ENCODE measurements around the gene ZRANB3.
"Not testable (repeated sequence)": the region's sequence is repeated elsewhere in the genome, so short reads cannot be mapped to it uniquely, and the experiment has no call there.

The ZRANB3 gene

GRCh38 chr2:135512099-135512498 is 18.9 kb downstream of the ZRANB3 start:
- Histone ChIP-seq H3K79me1 (ENCODE audit: low read depth, low read length) (peaks cover 2% of the 10 kb centered on the region), H4K8ac (ENCODE audit: low read depth, low read length) (no peak overlapping the region), H3K36me3 (replicated peaks in 1 of 2; ENCODE audit: control insufficient read depth in 2 of 2, insufficient read depth in 2 of 2, low read length in 2 of 2) (peaks cover 6 to 23% of the 10 kb centered on the region in 2 donors), H3K4ac (ENCODE audit: low read length) (no peak overlapping the region), H3K23ac (ENCODE audit: low read depth, low read length, poor library complexity) (no peak overlapping the region), H2BK15ac (ENCODE audit: low read length) (no peak overlapping the region), H2BK5ac (ENCODE audit: low read length) (no peak overlapping the region), H3K4me2 (ENCODE audit: insufficient read depth, low read length, poor library complexity, severe bottlenecking) (no peak overlapping the region), H2BK120ac (ENCODE audit: low read depth, low read length) (no peak overlapping the region), H3K27me3 (ENCODE audit: control insufficient read depth in 3 of 3, insufficient read depth in 3 of 3, low read depth in 1 of 3, low read length in 3 of 3) (no peaks in the 10 kb centered on the region), H4K91ac (ENCODE audit: low read depth, low read length, poor library complexity) (no peak overlapping the region), H3K4me1 (ENCODE audit: control insufficient read depth in 2 of 2, insufficient read depth in 1 of 2, low read depth in 1 of 2, low read length in 2 of 2) (no peaks in the 10 kb centered on the region), H3K14ac (ENCODE audit: low read length) (no peak overlapping the region), H2BK12ac (ENCODE audit: low read length) (no peak overlapping the region), H2AFZ (ENCODE audit: low read length) (no peak overlapping the region), H3K9ac (ENCODE audit: low read depth, low read length, poor library complexity) (no peak overlapping the region), H3K4me3 (ENCODE audit: low read length in 2 of 2) (no peak overlapping the region), H3K27ac (replicated peaks; ENCODE audit: low read length) (no peak overlapping the region), H3K18ac (ENCODE audit: low read length) (no peak overlapping the region), H3K9me3 (replicated peaks in 1 of 2; ENCODE audit: control insufficient read depth in 2 of 2, insufficient read depth in 1 of 2, low read depth in 1 of 2, low read length in 2 of 2) (peaks cover 11 to 28% of the 10 kb centered on the region in 2 donors), H2AK5ac (ENCODE audit: low read depth, low read length) (no peak overlapping the region)
- no CpG with 5 or more reads among the region's 2 CpGs for WGBS, 2 donors (ENCODE audit: extremely low coverage in 2 of 2, insufficient read length in 2 of 2, insufficient replicate concordance in 1 of 2)
- DNase-seq (ENCODE audit: low spot score): no peak

GRCh38 chr2:135510577-135510976 is 20.4 kb downstream of the ZRANB3 start:
- peaks cover 2% of the 10 kb centered on the region for H3K79me1 ChIP-seq (ENCODE audit: low read depth, low read length)
- H3K9me3 ChIP-seq (replicated peaks in 1 of 2; ENCODE audit: control insufficient read depth in 2 of 2, insufficient read depth in 1 of 2, low read depth in 1 of 2, low read length in 2 of 2): peaks cover 11 to 24% of the 10 kb centered on the region in 2 donors
- peaks cover 6 to 22% of the 10 kb centered on the region in 2 donors for H3K36me3 ChIP-seq (replicated peaks in 1 of 2; ENCODE audit: control insufficient read depth in 2 of 2, insufficient read depth in 2 of 2, low read length in 2 of 2)
- H4K91ac ChIP-seq (ENCODE audit: low read depth, low read length, poor library complexity): no peak overlapping the region
- H2AFZ ChIP-seq (ENCODE audit: low read length): no peak overlapping the region
- no peak overlapping the region for H3K14ac ChIP-seq (ENCODE audit: low read length)
- no CpG with 5 or more reads among the region's 5 CpGs for WGBS, 2 donors (ENCODE audit: extremely low coverage in 2 of 2, insufficient read length in 2 of 2, insufficient replicate concordance in 1 of 2)
- no peaks in the 10 kb centered on the region for H3K27me3 ChIP-seq (ENCODE audit: control insufficient read depth in 3 of 3, insufficient read depth in 3 of 3, low read depth in 1 of 3, low read length in 3 of 3)
- no peak overlapping the region for H3K18ac ChIP-seq (ENCODE audit: low read length)
- H4K8ac ChIP-seq (ENCODE audit: low read depth, low read length): no peak overlapping the region
- H2BK12ac ChIP-seq (ENCODE audit: low read length): no peak overlapping the region
- H3K4me1 ChIP-seq (ENCODE audit: control insufficient read depth in 2 of 2, insufficient read depth in 1 of 2, low read depth in 1 of 2, low read length in 2 of 2): no peaks in the 10 kb centered on the region
- no peak overlapping the region for H3K23ac ChIP-seq (ENCODE audit: low read depth, low read length, poor library complexity)
- no peak for DNase-seq (ENCODE audit: low spot score)
- H2BK15ac ChIP-seq (ENCODE audit: low read length): no peak overlapping the region
- no peak overlapping the region for H2BK5ac ChIP-seq (ENCODE audit: low read length)
- H3K4ac ChIP-seq (ENCODE audit: low read length): no peak overlapping the region
- H3K9ac ChIP-seq (ENCODE audit: low read depth, low read length, poor library complexity): no peak overlapping the region
- H3K4me2 ChIP-seq (ENCODE audit: insufficient read depth, low read length, poor library complexity, severe bottlenecking): no peak overlapping the region
- H3K27ac ChIP-seq (replicated peaks; ENCODE audit: low read length): no peak overlapping the region
- no peak overlapping the region for H2AK5ac ChIP-seq (ENCODE audit: low read depth, low read length)
- H3K4me3 ChIP-seq (ENCODE audit: low read length in 2 of 2): no peak overlapping the region
- H2BK120ac ChIP-seq (ENCODE audit: low read depth, low read length): no peak overlapping the region

- H3K14ac ChIP-seq (ENCODE audit: low read length): no peak overlapping the region
- H3K4me2 ChIP-seq (ENCODE audit: insufficient read depth, low read length, poor library complexity, severe bottlenecking): no peak overlapping the region
- H3K79me1 ChIP-seq (ENCODE audit: low read depth, low read length): no peaks in the 10 kb centered on the region
- no peak overlapping the region for H3K4me3 ChIP-seq (ENCODE audit: low read length in 2 of 2)
- no peak overlapping the region for H3K4ac ChIP-seq (ENCODE audit: low read length)
- no peak overlapping the region for H2BK120ac ChIP-seq (ENCODE audit: low read depth, low read length)
- H3K27me3 ChIP-seq (ENCODE audit: control insufficient read depth in 3 of 3, insufficient read depth in 3 of 3, low read depth in 1 of 3, low read length in 3 of 3): no peaks in the 10 kb centered on the region
- DNase-seq (ENCODE audit: low spot score): no peak
- H3K23ac ChIP-seq (ENCODE audit: low read depth, low read length, poor library complexity): no peak overlapping the region
- no peak overlapping the region for H4K91ac ChIP-seq (ENCODE audit: low read depth, low read length, poor library complexity)
- WGBS, 2 donors (ENCODE audit: extremely low coverage in 2 of 2, insufficient read length in 2 of 2, insufficient replicate concordance in 1 of 2): 100% methylated on average over 1 of the region's 1 CpG
- H3K36me3 ChIP-seq (replicated peaks in 1 of 2; ENCODE audit: control insufficient read depth in 2 of 2, insufficient read depth in 2 of 2, low read length in 2 of 2): peaks cover 1 to 38% of the 10 kb centered on the region in 2 donors
- no peak overlapping the region for H2BK5ac ChIP-seq (ENCODE audit: low read length)
- H2BK15ac ChIP-seq (ENCODE audit: low read length): no peak overlapping the region
- no peak overlapping the region for H2BK12ac ChIP-seq (ENCODE audit: low read length)
- no peak overlapping the region for H4K8ac ChIP-seq (ENCODE audit: low read depth, low read length)
- H3K4me1 ChIP-seq (ENCODE audit: control insufficient read depth in 2 of 2, insufficient read depth in 1 of 2, low read depth in 1 of 2, low read length in 2 of 2): no peaks in the 10 kb centered on the region
- H3K9ac ChIP-seq (ENCODE audit: low read depth, low read length, poor library complexity): no peak overlapping the region
- peaks cover 0 to 6% of the 10 kb centered on the region in 2 donors for H3K9me3 ChIP-seq (replicated peaks in 1 of 2; ENCODE audit: control insufficient read depth in 2 of 2, insufficient read depth in 1 of 2, low read depth in 1 of 2, low read length in 2 of 2)
- no peak overlapping the region for H2AFZ ChIP-seq (ENCODE audit: low read length)
- H2AK5ac ChIP-seq (ENCODE audit: low read depth, low read length): no peak overlapping the region
- no peak overlapping the region for H3K18ac ChIP-seq (ENCODE audit: low read length)
- no peak overlapping the region for H3K27ac ChIP-seq (replicated peaks; ENCODE audit: low read length)
These were observed 26.2 kb downstream of the ZRANB3 start for GRCh38 chr2:135504811-135505210.

GRCh38 chr2:135498588-135498987 is 32.4 kb downstream of the ZRANB3 start:
- not testable (repeated sequence) for H4K91ac ChIP-seq (ENCODE audit: low read depth, low read length, poor library complexity); H2AFZ ChIP-seq (ENCODE audit: low read length); H4K8ac ChIP-seq (ENCODE audit: low read depth, low read length); H2BK120ac ChIP-seq (ENCODE audit: low read depth, low read length); H3K79me1 ChIP-seq (ENCODE audit: low read depth, low read length); H2BK15ac ChIP-seq (ENCODE audit: low read length); H3K4me1 ChIP-seq (ENCODE audit: control insufficient read depth in 2 of 2, insufficient read depth in 1 of 2, low read depth in 1 of 2, low read length in 2 of 2); H3K27me3 ChIP-seq (ENCODE audit: control insufficient read depth in 3 of 3, insufficient read depth in 3 of 3, low read depth in 1 of 3, low read length in 3 of 3); H3K14ac ChIP-seq (ENCODE audit: low read length); H3K4me3 ChIP-seq (ENCODE audit: low read length in 2 of 2); H2BK12ac ChIP-seq (ENCODE audit: low read length); H3K4ac ChIP-seq (ENCODE audit: low read length); H2AK5ac ChIP-seq (ENCODE audit: low read depth, low read length); H3K4me2 ChIP-seq (ENCODE audit: insufficient read depth, low read length, poor library complexity, severe bottlenecking); H3K18ac ChIP-seq (ENCODE audit: low read length); H2BK5ac ChIP-seq (ENCODE audit: low read length); H3K9ac ChIP-seq (ENCODE audit: low read depth, low read length, poor library complexity); DNase-seq (ENCODE audit: low spot score); H3K27ac ChIP-seq (replicated peaks; ENCODE audit: low read length); H3K23ac ChIP-seq (ENCODE audit: low read depth, low read length, poor library complexity)
- WGBS, 2 donors (ENCODE audit: extremely low coverage in 2 of 2, insufficient read length in 2 of 2, insufficient replicate concordance in 1 of 2): no CpG with 5 or more reads among the region's 7 CpGs
- Histone ChIP-seq H3K9me3 (replicated peaks in 1 of 2; ENCODE audit: control insufficient read depth in 2 of 2, insufficient read depth in 1 of 2, low read depth in 1 of 2, low read length in 2 of 2) (peaks cover 0 to 17% of the 10 kb centered on the region in 2 donors), H3K36me3 (replicated peaks in 1 of 2; ENCODE audit: control insufficient read depth in 2 of 2, insufficient read depth in 2 of 2, low read length in 2 of 2) (peaks cover 1 to 64% of the 10 kb centered on the region in 2 donors)
